ENCODE data around the gene ITFG1. TPM values are rescaled to one million over a fixed set of nuclear protein-coding genes. Genes with fewer than 3 reads are reported as not detected.

Gene ITFG1
- total and polyA plus RNA-seq, 2 of the 13 experiments (the other 11 are each of a cell fraction or from before 2014, with no cell fraction given) = 74.5 to 150 TPM

- TF ChIP-seq ZNF280D (CRISPR knock-in tag; IDR thresholded peaks at IDR 0.05) (no peak), STAT5B (CRISPR knock-in tag; IDR thresholded peaks at IDR 0.05) (no peak)
Observed at GRCh38 chr16:47310792-47311211, 150.1 kb downstream of the ITFG1 start (continued).

- TF ChIP-seq AFF4 (CRISPR knock-in tag; IDR thresholded peaks at IDR 0.05) = no peak
- ATAC-seq (no peak), FAIRE-seq (no peak), DNase-seq (ENCODE audit: low spot score) (no peak)
- ChIA-PET POLR2A (no interaction called here), CTCF (ENCODE audit: low intra/inter-chr PET ratio, low total read pairs) (no interaction called here)
- Histone ChIP-seq H4K20me1 (ENCODE audit: insufficient read depth, low read length) (no peaks in the 10 kb centered on the region), H2AFZ (ENCODE audit: low read length) (no peak overlapping the region), H3K27ac (ENCODE audit: extremely low read length, insufficient read depth, low read length) (no peak overlapping the region), H3K4me3 (replicated peaks in 1 of 3; ENCODE audit: insufficient read depth in 1 of 3, low read depth in 2 of 3, low read length in 3 of 3) (no peak overlapping the region), H3K36me3 (replicated peaks in 1 of 2; ENCODE audit: control insufficient read depth in 1 of 2, insufficient read depth in 2 of 2, low read length in 2 of 2) (no peaks in the 10 kb centered on the region; a peak in 1 of 5 replicates), H3K79me2 (ENCODE audit: insufficient read depth, low read length) (no peaks in the 10 kb centered on the region), H3K9ac (ENCODE audit: insufficient read depth, low read depth, low read length) (no peak overlapping the region), H3K4me2 (ENCODE audit: low read depth, low read length) (no peak overlapping the region), H3K4me1 (ENCODE audit: insufficient read depth, low read length) (no peaks in the 10 kb centered on the region), H3K27me3 (ENCODE audit: control insufficient read depth in 1 of 2, insufficient read depth in 2 of 2, low read length in 2 of 2) (no peaks in the 10 kb centered on the region), H3K9me3 (ENCODE audit: low read length) (no peaks in the 10 kb centered on the region)
- in situ Hi-C loops (cut with HindIII; ENCODE audit: extremely low pct_ligation_motif_present, low pct_unique_long_range_greater_than_20kb) = no loop called here
- WGBS (ENCODE audit: low lambda C conversion rate) = 96% methylated on average over 4 of the region's 4 CpGs
- no TSS peak for BruUV-seq (replicated peaks)
- intact Hi-C loops (cut with micrococcal nuclease; ENCODE audit: unreplicated experiment) = loop anchor here (1.0 to 5.0 kb wide), 2 partner anchors 29 to 623 kb away; no protein-coding TSS in a partner anchor
Observed at GRCh38 chr16:47309581-47310312, 151.1 kb downstream of the ITFG1 start.

Measured in HepG2 (cell line).